Lung (tissue), 12 donors: ENCODE data around the gene NPDC1. TPM values are rescaled to one million over a fixed set of nuclear protein-coding genes. Genes with fewer than 3 reads are reported as not detected.
"Not testable (repeated sequence)": the region's sequence is repeated elsewhere in the genome, so short reads cannot be mapped to it uniquely, and the experiment has no call there.

Source experiments
- ATAC-seq: fragments of 200-7000 bp; cut with Tn5 transposase; one replicate; pipeline ENCODE4 v1.9.1; 2020; ENCODE audit warnings: moderate number of reproducible peaks; ENCODE audit not compliant: insufficient read depth, low FRiP score
- DNase-seq, 3 donors: peaks; one replicate each; pipeline ENCODE4 v3.0.0-alpha.2; 2013 to 2017
- H3K27ac ChIP-seq, 2 donors: one replicate each; pipeline ENCODE4 v1.5.1; 2013; ENCODE audit warnings: mild to moderate bottlenecking in 2 of 2, moderate library complexity in 2 of 2, control low read depth in 1 of 2, inconsistent platforms in 1 of 2, low read depth in 1 of 2, low read length in 1 of 2
- H3K27me3 ChIP-seq, 3 donors: one replicate each; pipeline ENCODE4 v1.5.1; 2013; ENCODE audit warnings: low read length in 2 of 3; ENCODE audit not compliant: control insufficient read depth in 3 of 3, insufficient read depth in 3 of 3
- H3K36me3 ChIP-seq, 4 donors: one replicate each; pipeline ENCODE4 v1.5.1; 2013; ENCODE audit warnings: low read length in 4 of 4, mild to moderate bottlenecking in 1 of 4, moderate library complexity in 1 of 4; ENCODE audit not compliant: control insufficient read depth in 4 of 4, insufficient read depth in 4 of 4
- H3K4me1 ChIP-seq, 5 donors: one replicate each; pipeline ENCODE4 v1.5.1; 2013; ENCODE audit warnings: low read length in 5 of 5, mild to moderate bottlenecking in 2 of 5, moderate library complexity in 1 of 5; ENCODE audit not compliant: control insufficient read depth in 5 of 5, insufficient read depth in 5 of 5
- H3K4me3 ChIP-seq: one replicate; pipeline ENCODE4 v1.5.1; 2013; ENCODE audit warnings: mild to moderate bottlenecking, control low read depth, moderate library complexity
- H3K9ac ChIP-seq, 2 donors: one replicate each; pipeline ENCODE4 v1.5.1; 2013; ENCODE audit warnings: low read length in 2 of 2, control low read depth in 1 of 2; ENCODE audit not compliant: insufficient read depth in 1 of 2
- H3K9me3 ChIP-seq, 4 donors: one replicate each; pipeline ENCODE4 v1.5.1; 2013; ENCODE audit warnings: low read length in 3 of 4, mild to moderate bottlenecking in 1 of 4, moderate library complexity in 1 of 4; ENCODE audit not compliant: control insufficient read depth in 4 of 4, insufficient read depth in 3 of 4
- WGBS, 2 donors: extraction: QIAGEN DNeasy Blood & Tissue Kit; methylation state at CpG; one replicate each; pipeline ENCODE4 v1.1.7; 2013; 5-methylcytosine and 5-hydroxymethylcytosine counted together
- polyA plus RNA-seq, 2 donors: library from polyadenylated mRNA; stranded (reverse); fragments of 200-250 nt; gene quantifications; one replicate each; pipeline ENCODE4 v1.2.1, GENCODE V29; 2013
- total RNA-seq, 2 donors: library from RNA; depleted of rRNA in 1 of 2; stranded (reverse); fragments of >200 nt in 1 of 2; gene quantifications; one replicate each; pipeline ENCODE4 v1.2.1, GENCODE V29; 2014 to 2021
- TF ChIP-seq, protein P1 (sequence below): IDR thresholded peaks from 2 replicates; pipeline ENCODE4 v1.5.1; 2012; ENCODE audit warnings: mild to moderate bottlenecking; ENCODE audit errors: control extremely low read depth, extremely low read depth
- donor health status: control.
- donor health status: control.
- donor health status: Bipolar disorder and iron deficiency.
- donor health status: healthy.
- donor health status: DM: yes; HTN: yes; CAD: no.

Gene NPDC1
- total and polyA plus RNA-seq, 4 donors, result 28.7 to 99.3 (median 68.3) TPM

DNA sequence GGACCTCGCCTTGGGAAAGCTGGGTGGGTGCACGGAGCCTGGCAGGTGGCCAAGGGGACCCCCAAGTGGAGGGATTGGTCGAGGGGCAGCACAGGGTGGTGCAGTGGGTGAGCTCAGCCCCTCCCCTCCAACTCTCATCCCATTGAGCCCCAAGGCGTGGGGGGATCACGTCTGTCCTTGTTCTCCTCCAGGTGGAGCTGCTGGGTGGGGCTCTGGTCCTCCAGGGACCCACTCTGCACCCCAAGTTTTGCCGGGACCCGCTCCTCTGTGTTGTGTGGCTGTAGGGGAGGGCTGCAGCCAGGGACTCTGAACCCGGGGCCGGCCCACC, 10.5 kb downstream of the NPDC1 start:
- no peaks in the 10 kb centered on the region for H3K27me3 ChIP-seq
- ATAC-seq (no peak), DNase-seq (no peak)
- H3K4me3 ChIP-seq, result no peak overlapping the region
- H3K9me3 ChIP-seq, result no peaks in the 10 kb centered on the region
- H3K36me3 ChIP-seq, result peaks cover 0 to 15% (median 0%) of the 10 kb centered on the region in 4 donors
- peaks cover 0 to 7% (median 0%) of the 10 kb centered on the region in 5 donors for H3K4me1 ChIP-seq
- WGBS, 2 donors, result 30 to 36% methylated on average over 9 of the region's 9 CpGs
- H3K27ac ChIP-seq, result no peak overlapping the region
- no peak overlapping the region for H3K9ac ChIP-seq
- TF ChIP-seq, protein P1, sequence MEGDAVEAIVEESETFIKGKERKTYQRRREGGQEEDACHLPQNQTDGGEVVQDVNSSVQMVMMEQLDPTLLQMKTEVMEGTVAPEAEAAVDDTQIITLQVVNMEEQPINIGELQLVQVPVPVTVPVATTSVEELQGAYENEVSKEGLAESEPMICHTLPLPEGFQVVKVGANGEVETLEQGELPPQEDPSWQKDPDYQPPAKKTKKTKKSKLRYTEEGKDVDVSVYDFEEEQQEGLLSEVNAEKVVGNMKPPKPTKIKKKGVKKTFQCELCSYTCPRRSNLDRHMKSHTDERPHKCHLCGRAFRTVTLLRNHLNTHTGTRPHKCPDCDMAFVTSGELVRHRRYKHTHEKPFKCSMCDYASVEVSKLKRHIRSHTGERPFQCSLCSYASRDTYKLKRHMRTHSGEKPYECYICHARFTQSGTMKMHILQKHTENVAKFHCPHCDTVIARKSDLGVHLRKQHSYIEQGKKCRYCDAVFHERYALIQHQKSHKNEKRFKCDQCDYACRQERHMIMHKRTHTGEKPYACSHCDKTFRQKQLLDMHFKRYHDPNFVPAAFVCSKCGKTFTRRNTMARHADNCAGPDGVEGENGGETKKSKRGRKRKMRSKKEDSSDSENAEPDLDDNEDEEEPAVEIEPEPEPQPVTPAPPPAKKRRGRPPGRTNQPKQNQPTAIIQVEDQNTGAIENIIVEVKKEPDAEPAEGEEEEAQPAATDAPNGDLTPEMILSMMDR, result no peak

DNA sequence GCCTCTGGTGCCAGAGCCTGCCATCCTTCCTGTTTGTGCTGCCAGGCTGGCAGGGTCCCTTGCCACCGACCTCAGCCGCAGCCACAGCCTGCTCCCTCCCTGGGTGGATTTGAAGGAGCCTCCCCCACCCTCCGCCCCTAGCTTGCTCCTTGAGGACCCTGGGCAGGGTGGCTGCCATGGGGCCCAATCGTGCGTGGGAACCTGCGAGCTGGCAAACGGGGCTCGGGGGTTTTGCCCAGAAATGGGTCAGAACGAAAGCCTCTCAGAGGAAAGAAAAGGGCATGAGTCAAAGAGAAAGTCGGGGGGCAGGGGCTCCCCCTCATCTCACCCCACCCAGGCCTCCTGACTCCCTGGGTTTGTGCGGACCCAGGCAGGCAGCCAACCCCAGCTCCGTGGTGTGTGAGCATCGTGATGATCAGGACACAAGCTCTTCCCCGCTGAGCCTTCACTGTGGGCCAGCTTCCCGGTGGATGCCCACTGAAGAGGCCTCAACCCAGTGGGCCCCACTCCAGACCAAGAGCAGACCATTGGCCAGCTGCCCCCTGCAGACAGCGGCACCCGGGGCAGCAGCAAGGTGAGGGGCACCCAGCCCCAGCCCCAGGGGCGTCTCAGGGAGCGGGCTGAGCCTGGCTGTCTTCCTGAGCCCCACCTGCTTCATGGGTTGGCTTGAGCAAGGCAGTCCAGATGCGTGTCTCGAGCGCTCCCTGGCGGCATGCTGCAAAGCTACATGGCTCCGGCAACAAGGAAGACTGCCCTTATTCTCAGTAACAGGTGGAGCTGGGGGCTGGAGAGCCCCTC, 11.1 kb downstream of the NPDC1 start:
- DNase-seq (peak; percentile 83 to 88 (median 85)), ATAC-seq (peak; percentile 75)
- Histone ChIP-seq H3K4me1 (peaks cover 0 to 7% (median 0%) of the 10 kb centered on the region in 5 donors), H3K4me3 (no peak overlapping the region), H3K9ac (no peak overlapping the region), H3K27me3 (no peaks in the 10 kb centered on the region), H3K36me3 (peaks cover 0 to 11% (median 0%) of the 10 kb centered on the region in 4 donors), H3K9me3 (no peaks in the 10 kb centered on the region), H3K27ac (peak overlapping the region in 1 of 2 donors; percentile 54)
- TF ChIP-seq, protein P1, result peak; percentile 95
- WGBS, 2 donors, result 6 to 11% methylated on average over 24 of the region's 24 CpGs

DNA sequence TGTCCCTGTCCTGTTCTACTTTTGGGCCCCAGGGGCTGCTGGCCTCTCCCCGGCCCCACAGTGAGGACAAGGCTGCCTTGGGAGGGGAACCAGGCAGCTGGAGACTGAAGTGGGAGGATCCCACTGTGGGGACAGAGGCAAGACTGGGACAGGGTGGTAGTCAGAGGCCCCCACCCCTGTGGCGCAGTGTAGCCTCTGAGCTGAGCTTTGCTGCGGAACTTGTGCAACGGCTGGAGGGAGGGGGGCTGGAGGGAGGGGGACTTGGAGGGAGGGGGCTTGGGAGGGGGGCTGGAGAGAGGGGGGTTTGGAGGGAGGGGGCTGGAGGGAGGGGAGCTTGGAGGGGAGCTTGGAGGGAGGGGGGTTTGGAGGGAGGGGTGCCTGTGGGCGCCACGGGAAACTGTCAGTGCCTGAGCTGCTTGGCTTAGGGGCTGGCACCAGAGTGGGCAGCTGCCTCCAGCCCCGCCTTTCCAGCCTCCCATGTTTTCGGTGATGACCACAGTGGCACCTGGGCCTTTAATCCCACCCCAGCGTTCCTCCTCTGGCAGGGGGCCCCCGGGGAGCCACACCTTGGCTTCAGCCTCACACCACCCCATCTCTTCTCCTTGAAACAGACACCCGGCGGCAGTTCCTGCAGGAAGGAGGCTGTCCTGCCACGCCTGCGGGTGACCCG, 11.8 kb downstream of the NPDC1 start:
- TF ChIP-seq, protein P1, result no peak
- Histone ChIP-seq H3K9me3 (no peaks in the 10 kb centered on the region), H3K36me3 (peaks cover 0 to 5% (median 0%) of the 10 kb centered on the region in 4 donors), H3K4me3 (no peak overlapping the region), H3K4me1 (peaks cover 0 to 8% (median 0%) of the 10 kb centered on the region in 5 donors), H3K9ac (no peak overlapping the region), H3K27ac (peak overlapping the region in 1 of 2 donors; percentile 20), H3K27me3 (no peaks in the 10 kb centered on the region)
- 26 to 35% methylated on average over 15 of the region's 15 CpGs for WGBS, 2 donors
- no peak for DNase-seq
- no peak for ATAC-seq

DNA sequence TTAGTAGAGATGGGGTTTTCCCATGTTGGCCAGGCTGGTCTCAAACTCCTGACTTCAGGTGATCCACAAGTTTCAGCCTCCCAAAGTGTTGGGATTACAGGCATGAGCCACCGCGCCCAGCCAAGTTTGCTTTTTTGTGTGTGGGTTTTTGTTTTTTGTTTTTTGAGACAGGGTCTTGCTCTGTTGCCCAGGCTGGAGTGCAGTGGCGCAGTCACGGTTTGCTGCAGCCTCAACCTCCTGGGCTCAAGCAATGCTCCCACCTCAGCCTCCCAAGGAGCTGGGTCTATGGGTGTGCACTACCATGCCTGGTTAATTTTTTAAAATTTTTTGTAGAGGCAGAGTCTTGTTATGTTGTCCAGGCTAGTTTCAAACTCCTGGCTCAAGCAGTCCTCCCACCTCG, 12.5 kb downstream of the NPDC1 start:
- H3K4me3 ChIP-seq, DNase-seq, H3K9me3 ChIP-seq, H3K27ac ChIP-seq, H3K27me3 ChIP-seq, H3K36me3 ChIP-seq, ATAC-seq: not testable (repeated sequence)
- Histone ChIP-seq H3K4me1 (peaks cover 0 to 12% (median 3%) of the 10 kb centered on the region in 5 donors), H3K9ac (peak overlapping the region in 1 of 2 donors; percentile 9)
- WGBS, 2 donors, result 72 to 89% methylated on average over 5 of the region's 5 CpGs
